Measurements from ENCODE around the gene MCCD1.

Gene MCCD1

GRCh38 chr6:31573239-31574105 lies 44.7 kb downstream of the MCCD1 start:
- DNase-seq, result no peak

- no peak for DNase-seq
These were observed 45.6 kb downstream of the MCCD1 start for GRCh38 chr6:31574106-31575061.

- DNase-seq, result no peak
These were observed 46.7 kb downstream of the MCCD1 start, which contains the start of gene TNF for GRCh38 chr6:31575335-31575901. Gene TNF, plus strand, starts transcription at chr6:31575565. Its CDS starts 177 bp downstream, at chr6:31575742.

- no peak for DNase-seq
These were observed 47.4 kb downstream of the MCCD1 start for GRCh38 chr6:31575952-31576685.

GRCh38 chr6:31576897-31577578 lies 48.3 kb downstream of the MCCD1 start:
- no peak for DNase-seq

- no peak for DNase-seq
These were observed 48.8 kb downstream of the MCCD1 start for GRCh38 chr6:31577579-31577966.

GRCh38 chr6:31578184-31579118 lies 49.7 kb downstream of the MCCD1 start:
- no peak for DNase-seq

- no peak for DNase-seq
These were observed 50.4 kb downstream of the MCCD1 start for GRCh38 chr6:31579119-31579505.

Measured in T1000 (cell line).